ENCODE data around the gene FTMT. TPM values are rescaled to one million over a fixed set of nuclear protein-coding genes. Genes with fewer than 3 reads are reported as not detected.

FTMT gene
- total RNA-seq, 1 experiment from 2014 or later, result not detected

DNA sequence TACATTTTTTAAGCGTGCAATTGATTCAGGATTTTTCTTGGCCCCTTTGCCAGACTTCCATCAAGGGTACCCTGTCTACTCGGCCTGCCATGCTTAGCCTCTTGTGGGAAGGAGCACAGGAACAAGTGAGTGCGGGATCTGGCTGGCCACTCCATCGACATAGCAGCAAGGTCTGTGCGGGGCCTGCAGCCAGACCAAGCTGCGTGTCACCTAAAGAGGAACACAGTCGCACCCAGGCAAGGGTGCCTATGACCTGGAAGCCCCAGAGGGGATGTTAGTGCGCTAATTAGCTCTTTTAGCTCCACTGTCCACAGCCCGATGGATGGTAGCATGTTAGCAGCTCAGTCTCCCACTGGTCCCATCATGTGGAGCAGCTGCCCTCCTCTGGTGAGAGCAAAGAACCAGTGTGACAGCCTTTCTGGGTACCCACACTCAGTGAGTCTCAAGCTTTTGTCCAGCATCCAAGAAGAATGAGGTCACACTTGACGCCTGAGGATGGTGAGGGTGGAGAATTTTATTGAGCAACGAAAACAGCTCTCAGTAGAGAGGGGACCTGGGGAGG is 38.7 kb downstream of the FTMT start:
- POLR2A ChIA-PET (ENCODE audit: low non-redundant PET), result no interaction called here
- no peaks in the 10 kb centered on the region for H3K4me1 ChIP-seq (ENCODE audit: insufficient read depth, low read length, poor library complexity, severe bottlenecking)
- no peaks in the 10 kb centered on the region for H3K9me3 ChIP-seq (ENCODE audit: low read depth, low read length, poor library complexity, severe bottlenecking)
- no peak overlapping the region for H3K27ac ChIP-seq (ENCODE audit: low read depth, low read length, poor library complexity, severe bottlenecking)
- no TSS peak for BruUV-seq (replicated peaks)
- no peak for TF ChIP-seq EZH2 (IDR thresholded peaks at IDR 0.05; ENCODE audit: borderline replicate concordance, low read depth, low read length, poor library complexity, severe bottlenecking)
- TF ChIP-seq, protein P1, sequence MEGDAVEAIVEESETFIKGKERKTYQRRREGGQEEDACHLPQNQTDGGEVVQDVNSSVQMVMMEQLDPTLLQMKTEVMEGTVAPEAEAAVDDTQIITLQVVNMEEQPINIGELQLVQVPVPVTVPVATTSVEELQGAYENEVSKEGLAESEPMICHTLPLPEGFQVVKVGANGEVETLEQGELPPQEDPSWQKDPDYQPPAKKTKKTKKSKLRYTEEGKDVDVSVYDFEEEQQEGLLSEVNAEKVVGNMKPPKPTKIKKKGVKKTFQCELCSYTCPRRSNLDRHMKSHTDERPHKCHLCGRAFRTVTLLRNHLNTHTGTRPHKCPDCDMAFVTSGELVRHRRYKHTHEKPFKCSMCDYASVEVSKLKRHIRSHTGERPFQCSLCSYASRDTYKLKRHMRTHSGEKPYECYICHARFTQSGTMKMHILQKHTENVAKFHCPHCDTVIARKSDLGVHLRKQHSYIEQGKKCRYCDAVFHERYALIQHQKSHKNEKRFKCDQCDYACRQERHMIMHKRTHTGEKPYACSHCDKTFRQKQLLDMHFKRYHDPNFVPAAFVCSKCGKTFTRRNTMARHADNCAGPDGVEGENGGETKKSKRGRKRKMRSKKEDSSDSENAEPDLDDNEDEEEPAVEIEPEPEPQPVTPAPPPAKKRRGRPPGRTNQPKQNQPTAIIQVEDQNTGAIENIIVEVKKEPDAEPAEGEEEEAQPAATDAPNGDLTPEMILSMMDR (conservative IDR thresholded peaks at IDR 0.05; ENCODE audit: low read depth, low read length), result no peak
- CTCF ChIA-PET, result interaction anchor here (0.5 kb wide), 1 partner anchor 270 kb away, joined by 4 read pairs; a partner anchor contains a TSS
- no peaks in the 10 kb centered on the region for H3K36me3 ChIP-seq (ENCODE audit: insufficient read depth, low read length, poor library complexity, severe bottlenecking)
- no peak for DNase-seq (ENCODE audit: low spot score)
- intact Hi-C loops (cut with micrococcal nuclease; ENCODE audit: unreplicated experiment), result no loop called here
- peaks cover 13% of the 10 kb centered on the region for H3K27me3 ChIP-seq (replicated peaks; ENCODE audit: insufficient read depth, low read depth, low read length, poor library complexity)
- H3K4me3 ChIP-seq (ENCODE audit: low read depth, low read length, poor library complexity, severe bottlenecking), result no peak overlapping the region

DNA sequence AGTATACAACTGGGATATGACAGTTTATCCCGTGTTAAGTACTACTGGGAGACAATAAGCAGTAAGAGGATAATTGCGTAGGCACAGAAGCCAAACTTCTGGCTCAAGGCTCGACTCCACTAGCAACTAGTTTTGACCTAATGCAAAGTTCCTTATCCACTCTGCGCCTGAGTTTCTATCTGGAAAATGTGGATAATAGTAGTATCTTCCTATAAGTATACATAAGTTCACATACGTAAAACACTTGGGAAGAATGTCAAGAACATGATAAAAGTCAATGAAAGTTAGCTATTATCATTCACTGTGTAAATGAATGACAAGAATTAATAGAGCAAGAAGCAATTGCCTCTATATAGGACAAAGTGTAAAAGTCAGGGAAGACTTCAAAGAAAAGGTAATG is 45.7 kb downstream of the FTMT start:
- Histone ChIP-seq H3K27me3 (replicated peaks; ENCODE audit: insufficient read depth, low read depth, low read length, poor library complexity) (peaks cover 16% of the 10 kb centered on the region), H3K9me3 (ENCODE audit: low read depth, low read length, poor library complexity, severe bottlenecking) (no peaks in the 10 kb centered on the region), H3K36me3 (ENCODE audit: insufficient read depth, low read length, poor library complexity, severe bottlenecking) (no peaks in the 10 kb centered on the region), H3K4me1 (ENCODE audit: insufficient read depth, low read length, poor library complexity, severe bottlenecking) (no peaks in the 10 kb centered on the region), H3K27ac (ENCODE audit: low read depth, low read length, poor library complexity, severe bottlenecking) (no peak overlapping the region), H3K4me3 (ENCODE audit: low read depth, low read length, poor library complexity, severe bottlenecking) (no peak overlapping the region)
- ChIA-PET POLR2A (ENCODE audit: low non-redundant PET) (no interaction called here), CTCF (no interaction called here)
- intact Hi-C loops (cut with micrococcal nuclease; ENCODE audit: unreplicated experiment), result no loop called here
- no peak for TF ChIP-seq EZH2 (IDR thresholded peaks at IDR 0.05; ENCODE audit: borderline replicate concordance, low read depth, low read length, poor library complexity, severe bottlenecking)
- TF ChIP-seq, protein P1 (conservative IDR thresholded peaks at IDR 0.05; ENCODE audit: low read depth, low read length), result no peak
- DNase-seq (ENCODE audit: low spot score), result no peak
- BruUV-seq (replicated peaks), result no TSS peak

DNA sequence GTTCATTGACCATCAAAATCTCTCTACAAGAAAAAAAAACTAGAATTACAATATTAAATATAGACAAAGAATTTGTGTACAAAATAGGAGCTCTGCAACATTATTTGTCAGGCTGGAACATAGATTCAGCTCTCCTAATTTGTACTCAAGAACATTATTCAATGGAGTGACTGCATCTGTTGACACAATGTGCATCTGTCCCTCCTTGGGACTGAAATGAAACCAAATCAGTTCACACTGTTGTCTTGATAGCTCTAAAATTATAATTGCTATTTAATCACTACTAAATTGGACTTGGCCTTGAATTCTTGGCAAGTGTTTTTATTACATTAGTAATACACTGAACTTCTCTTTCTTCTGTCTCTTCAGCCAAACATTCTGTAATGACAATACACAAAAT is 47.7 kb downstream of the FTMT start:
- ChIA-PET CTCF (no interaction called here), POLR2A (ENCODE audit: low non-redundant PET) (no interaction called here)
- Histone ChIP-seq H3K36me3 (ENCODE audit: insufficient read depth, low read length, poor library complexity, severe bottlenecking) (no peaks in the 10 kb centered on the region), H3K4me1 (ENCODE audit: insufficient read depth, low read length, poor library complexity, severe bottlenecking) (no peaks in the 10 kb centered on the region), H3K27me3 (replicated peaks; ENCODE audit: insufficient read depth, low read depth, low read length, poor library complexity) (peaks cover 20% of the 10 kb centered on the region), H3K4me3 (ENCODE audit: low read depth, low read length, poor library complexity, severe bottlenecking) (no peak overlapping the region), H3K9me3 (ENCODE audit: low read depth, low read length, poor library complexity, severe bottlenecking) (no peaks in the 10 kb centered on the region), H3K27ac (ENCODE audit: low read depth, low read length, poor library complexity, severe bottlenecking) (no peak overlapping the region)
- no peak for TF ChIP-seq EZH2 (IDR thresholded peaks at IDR 0.05; ENCODE audit: borderline replicate concordance, low read depth, low read length, poor library complexity, severe bottlenecking)
- TF ChIP-seq, protein P1 (conservative IDR thresholded peaks at IDR 0.05; ENCODE audit: low read depth, low read length), result no peak
- BruUV-seq (replicated peaks), result no TSS peak
- no peak for DNase-seq (ENCODE audit: low spot score)
- intact Hi-C loops (cut with micrococcal nuclease; ENCODE audit: unreplicated experiment), result no loop called here

Other genes starting within 250 kb of the FTMT start
- 16.3 and 22.0 TPM in 2 replicates for gene SRFBP1, start 110.1 kb downstream of the FTMT start, total RNA-seq (2021)
- 2.8 and 3.6 TPM in 2 replicates for gene LOX, start 226.4 kb downstream of the FTMT start, total RNA-seq (2021)

All from A673 (cell line).